Left renal pelvis (tissue), 4 donors: ENCODE measurements around the gene PEX11G. TPM values are rescaled to one million over a fixed set of nuclear protein-coding genes. Genes with fewer than 3 reads are reported as not detected.

Source experiments
- DNase-seq, 4 donors: peaks; one replicate each; pipeline ENCODE4 v3.0.0-alpha.2; 2013; ENCODE audit warnings: low read depth in 4 of 4, low spot score in 3 of 4
- polyA plus RNA-seq, 4 donors: library from polyadenylated mRNA; unstranded; fragments of 120-200 nt; gene quantifications; one replicate each; pipeline ENCODE4 v1.2.1, GENCODE V29; 2013; ENCODE audit not compliant: insufficient read length in 4 of 4

Gene PEX11G
- polyA plus RNA-seq, 4 donors = 2.4 to 8.9 (median 4.7) TPM

GRCh38 chr19:7500811-7501450 is 12.1 kb upstream of the PEX11G start:
- peak in 1 of 4 donors; percentile 66 for DNase-seq

GRCh38 chr19:7497292-7497691 is 8.5 kb upstream of the PEX11G start:
- no peak for DNase-seq

GRCh38 chr19:7494416-7495098 is 5.7 kb upstream of the PEX11G start:
- DNase-seq = peak in 2 of 4 donors; percentile 56 to 66

- DNase-seq = no peak
Observed at GRCh38 chr19:7492558-7492957, 3.7 kb upstream of the PEX11G start.

GRCh38 chr19:7492142-7492541 is 3.3 kb upstream of the PEX11G start:
- no peak for DNase-seq

DNA sequence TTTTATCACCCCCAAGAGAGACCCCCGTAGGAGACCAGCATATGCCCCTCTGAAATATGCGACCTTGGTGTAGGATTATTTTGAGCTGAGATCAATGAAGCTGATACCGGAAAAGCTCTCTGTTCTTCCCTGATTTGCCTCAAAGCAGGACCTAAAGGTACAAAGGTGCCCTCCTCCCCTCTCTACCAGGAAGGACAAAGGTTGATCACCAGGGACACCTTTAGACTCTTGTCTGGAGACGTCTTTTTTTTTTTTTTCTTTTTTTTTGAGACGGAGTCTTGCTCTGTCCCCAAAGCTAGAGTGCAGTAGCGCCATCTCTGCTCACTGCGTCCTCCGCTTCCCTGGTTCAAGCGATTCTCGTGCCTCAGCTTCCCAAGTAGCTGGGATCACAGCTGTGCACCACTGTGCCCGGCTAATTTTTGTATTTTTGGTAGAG is 792 bp upstream of the PEX11G start:
- DNase-seq = no peak

DNA sequence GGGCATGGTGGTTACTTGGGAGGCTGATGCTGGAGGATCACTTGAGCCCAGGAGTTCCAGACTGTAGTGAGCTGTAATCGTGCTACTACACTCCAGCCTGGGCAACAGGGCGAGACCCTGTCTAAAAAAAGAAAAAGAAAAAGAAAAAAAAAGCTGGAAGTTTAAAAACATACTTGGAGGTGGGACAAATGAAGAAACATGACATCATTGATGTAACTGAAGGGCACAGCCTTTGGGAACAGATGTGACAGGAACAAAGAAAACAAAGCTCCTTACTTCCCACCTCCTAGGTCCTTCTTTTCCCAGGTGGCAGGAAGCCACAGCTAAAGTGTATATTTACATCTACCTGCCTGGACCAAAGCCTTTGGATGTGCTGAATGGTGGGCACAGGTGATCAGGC is 1.9 kb downstream of the PEX11G start:
- DNase-seq = no peak

- no peak for DNase-seq
Observed at GRCh38 chr19:7483720-7484201, 5.1 kb downstream of the PEX11G start.

- DNase-seq = no peak
Observed at GRCh38 chr19:7482584-7483439, 6.0 kb downstream of the PEX11G start.

- no peak for DNase-seq
Observed at GRCh38 chr19:7480970-7481255, 7.9 kb downstream of the PEX11G start.

GRCh38 chr19:7480222-7480969 is 8.4 kb downstream of the PEX11G start:
- DNase-seq = no peak

GRCh38 chr19:7478843-7479227 is 10.0 kb downstream of the PEX11G start:
- DNase-seq = no peak

DNA sequence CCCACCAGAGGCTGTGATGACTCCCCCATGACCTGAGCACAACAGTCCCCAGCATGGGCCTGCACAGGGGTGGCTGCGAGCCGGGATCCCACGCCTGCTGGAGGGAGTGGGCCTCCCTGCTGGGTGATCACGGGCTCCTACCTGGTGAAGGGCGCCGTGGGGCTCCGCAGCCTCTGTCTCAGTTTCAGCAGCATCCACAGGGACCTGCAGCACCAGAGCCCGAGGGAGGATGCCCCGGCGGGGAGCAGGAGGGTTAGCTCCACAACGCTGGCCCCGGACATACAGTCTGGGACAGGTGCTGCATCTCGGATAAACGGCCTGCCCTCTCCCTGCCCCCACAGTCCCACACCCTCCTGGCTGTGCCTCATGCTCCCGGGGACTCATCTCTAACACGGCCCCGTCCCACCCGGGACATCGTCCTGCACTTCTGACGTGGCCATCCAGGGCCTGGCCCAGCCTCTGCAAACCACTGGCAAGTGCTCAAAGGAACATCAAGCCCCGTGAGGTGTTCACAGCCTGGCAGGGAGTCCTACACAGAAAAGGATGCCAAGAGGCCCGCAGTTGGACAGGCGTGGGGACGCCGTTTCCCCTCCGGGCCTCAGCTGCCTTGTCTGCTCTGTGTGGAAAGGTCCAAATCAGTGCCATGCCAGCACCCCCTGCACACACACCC is 10.5 kb downstream of the PEX11G start:
- DNase-seq = no peak

DNA sequence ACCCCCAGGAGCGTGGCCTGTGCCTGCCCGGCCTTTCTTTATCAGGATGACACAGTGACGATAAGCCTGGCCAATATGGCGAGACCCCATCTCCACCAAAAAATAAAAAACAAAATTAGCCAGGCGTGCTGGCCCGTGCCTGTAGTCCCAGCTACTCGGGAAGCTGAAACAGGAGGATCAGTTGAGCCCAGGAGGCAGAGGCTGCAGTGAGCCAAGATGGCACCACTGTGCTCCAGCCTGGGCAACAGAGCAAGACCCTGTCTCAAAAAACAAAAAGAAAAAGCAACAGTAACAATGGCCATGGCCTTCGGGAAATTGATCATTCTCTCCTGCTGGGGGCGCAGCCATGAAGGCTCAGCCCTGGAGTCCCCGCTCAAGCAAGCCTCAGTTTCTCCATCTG is 11.1 kb downstream of the PEX11G start:
- DNase-seq = no peak

- DNase-seq = no peak
Observed at GRCh38 chr19:7476777-7477494, 11.9 kb downstream of the PEX11G start.

DNA sequence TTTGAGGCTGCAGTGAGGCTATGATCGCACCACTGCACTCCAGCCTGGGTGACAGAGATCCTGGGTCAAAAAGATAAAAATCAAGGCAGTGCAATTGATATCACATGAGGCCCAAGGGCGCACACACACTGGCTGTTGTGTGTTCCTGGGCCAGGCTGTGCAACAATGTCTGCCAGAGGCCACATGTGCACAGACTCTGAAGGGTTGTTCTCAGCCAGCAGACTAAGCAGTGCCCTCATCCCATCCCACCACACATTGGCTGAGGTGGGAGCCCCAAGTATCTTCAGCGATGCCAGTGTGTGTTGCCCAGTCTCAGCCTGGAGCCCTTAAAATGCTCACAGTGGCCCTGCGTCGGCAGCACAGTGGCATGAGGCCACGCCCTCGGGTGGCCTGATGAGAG is 12.6 kb downstream of the PEX11G start:
- DNase-seq = no peak

DNA sequence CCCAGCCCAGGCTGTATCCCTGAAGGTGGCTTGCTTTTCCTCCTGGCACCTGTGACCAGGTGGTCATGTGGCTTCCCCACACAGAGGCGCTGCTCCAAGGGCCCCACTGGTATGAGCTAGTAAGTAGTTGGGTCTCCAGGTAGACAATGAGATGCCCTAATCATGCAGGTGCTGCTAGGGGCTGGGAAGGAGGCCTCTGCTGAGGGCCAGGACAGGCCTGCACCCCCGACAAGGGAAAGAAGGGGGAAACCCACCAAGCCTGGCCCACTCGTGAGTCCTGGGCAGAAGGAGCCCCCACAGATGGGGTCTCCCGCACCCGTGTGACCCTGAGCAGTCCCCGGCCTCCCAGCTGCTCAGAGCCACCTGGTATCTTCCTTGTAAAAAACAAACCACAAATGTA is 13.2 kb downstream of the PEX11G start:
- DNase-seq = no peak

DNA sequence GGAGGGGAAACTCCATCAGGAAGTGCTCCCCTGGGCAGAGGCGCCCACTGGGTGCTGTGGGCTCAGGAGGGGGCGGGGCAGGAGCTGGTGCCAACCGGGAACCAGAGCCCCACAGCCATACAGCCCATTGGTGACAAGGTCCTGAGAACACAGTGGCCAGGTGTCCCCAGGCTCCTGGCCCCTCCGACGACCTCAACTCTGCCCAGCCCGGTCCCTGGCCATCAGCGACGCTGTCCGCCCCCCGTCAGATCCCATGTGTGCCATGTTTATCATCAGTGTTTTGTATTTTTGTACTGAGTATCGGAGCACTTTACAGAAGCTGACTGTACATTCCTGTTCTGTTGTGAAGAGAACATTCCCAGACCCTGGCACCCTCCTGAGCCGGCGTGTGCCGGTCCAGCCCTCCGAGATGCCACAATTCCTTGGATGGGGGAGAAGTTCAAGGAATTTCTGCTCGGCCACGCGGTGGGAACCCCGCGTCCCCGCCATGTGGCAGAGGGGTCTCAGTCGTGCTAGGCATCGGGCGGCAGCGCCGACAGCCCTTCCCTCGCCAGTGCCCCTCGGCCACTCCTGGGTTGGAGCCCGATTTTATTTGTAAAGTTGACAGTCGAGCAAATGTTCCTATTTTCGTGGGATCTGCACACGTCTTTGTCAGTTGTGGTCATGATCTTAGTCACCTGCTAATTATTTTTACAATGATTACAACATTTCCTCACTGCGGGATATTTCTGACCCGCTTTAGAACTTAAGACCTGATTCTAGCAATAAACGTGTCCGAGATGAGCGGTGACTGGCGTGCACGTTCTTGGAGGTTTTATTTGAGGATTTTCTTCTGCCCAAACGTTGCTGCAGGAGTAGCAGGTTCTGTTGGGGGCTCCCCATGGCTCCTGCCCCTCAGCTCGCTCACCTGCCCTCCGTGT is 16.9 kb downstream of the PEX11G start:
- DNase-seq = no peak
